SU-DHL-6 (cell line): ENCODE measurements around the gene CTXN3.

Source experiments
- CTCF ChIP-seq: fragments of 200-600 bp; sonication (generic); IDR thresholded peaks from one replicate; pipeline ENCODE4 v1.5.1; 2017; ENCODE audit warnings: antibody characterized with exemption, mild to moderate bottlenecking, low read length, moderate library complexity; ENCODE audit not compliant: insufficient read depth, poor library complexity, severe bottlenecking
- EZH2phosphoT487 ChIP-seq: fragments of 200-600 bp; sonication (generic), shearing (Covaris generic); conservative IDR thresholded peaks from 2 replicates; pipeline ENCODE4 v1.6.1; 2018; ENCODE audit warnings: mild to moderate bottlenecking, antibody characterized with exemption, low read length, moderate library complexity, mixed read lengths

- TF ChIP-seq CTCF (no peak), EZH2phosphoT487 (no peak)
Observed at GRCh38 chr5:127686424-127686823, 37.5 kb downstream of the CTXN3 start.
